Prostate gland (tissue), 2 donors: ENCODE data around the gene STK25.

Source experiments
- POLR2A ChIP-seq: fragments of 450-650 bp; IDR thresholded peaks from one replicate; pipeline ENCODE4 v1.6.1; 2016; ENCODE audit warnings: antibody characterized with exemption, mild to moderate bottlenecking
- POLR2AphosphoS5 ChIP-seq: sonication (generic); formaldehyde crosslinking; IDR thresholded peaks from one replicate; pipeline ENCODE4 v1.6.1; 2017; ENCODE audit warnings: antibody characterized with exemption
- TF ChIP-seq, protein P1 (sequence below), 4 experiments: fragments of 200-600 bp in 2 of 4; fragments of 450-650 bp in 2 of 4; sonication (generic) in 2 of 4; IDR thresholded peaks; 1 replicate in 3 of 4; 2 replicates in 1 of 4; pipeline ENCODE4 v1.5.1; 2016 to 2019; ENCODE audit warnings: antibody characterized with exemption in 4 of 4, mild to moderate bottlenecking in 2 of 4, moderate library complexity in 2 of 4

DNA sequence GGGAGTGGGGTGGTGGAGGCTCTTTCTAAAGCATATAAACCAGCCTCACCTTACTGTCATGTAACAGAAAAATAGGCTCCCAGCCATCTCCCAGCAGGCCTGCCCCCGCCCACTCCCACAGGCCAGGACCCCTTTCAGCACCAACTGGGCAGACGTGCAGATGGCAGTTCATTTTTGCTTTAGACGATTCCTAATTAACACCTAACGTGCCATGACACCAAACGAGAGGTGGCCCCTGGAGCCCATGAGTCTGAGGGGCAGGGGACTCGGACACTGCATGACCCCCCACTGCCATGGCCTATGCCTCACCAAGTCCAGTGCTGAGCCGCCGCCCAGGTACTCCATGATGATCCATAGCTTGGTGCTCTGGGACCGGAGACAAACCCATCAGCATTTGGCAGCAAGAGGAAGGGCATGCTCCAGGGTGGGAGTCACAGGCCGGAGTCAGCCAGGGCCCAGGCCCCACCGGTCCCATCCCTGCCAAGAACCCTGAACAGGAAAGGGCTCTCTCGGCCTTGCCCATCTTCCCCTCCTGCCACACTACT is 7.9 kb downstream of the STK25 start:
- TF ChIP-seq POLR2AphosphoS5 (no peak), POLR2A (no peak)
- TF ChIP-seq, protein P1, sequence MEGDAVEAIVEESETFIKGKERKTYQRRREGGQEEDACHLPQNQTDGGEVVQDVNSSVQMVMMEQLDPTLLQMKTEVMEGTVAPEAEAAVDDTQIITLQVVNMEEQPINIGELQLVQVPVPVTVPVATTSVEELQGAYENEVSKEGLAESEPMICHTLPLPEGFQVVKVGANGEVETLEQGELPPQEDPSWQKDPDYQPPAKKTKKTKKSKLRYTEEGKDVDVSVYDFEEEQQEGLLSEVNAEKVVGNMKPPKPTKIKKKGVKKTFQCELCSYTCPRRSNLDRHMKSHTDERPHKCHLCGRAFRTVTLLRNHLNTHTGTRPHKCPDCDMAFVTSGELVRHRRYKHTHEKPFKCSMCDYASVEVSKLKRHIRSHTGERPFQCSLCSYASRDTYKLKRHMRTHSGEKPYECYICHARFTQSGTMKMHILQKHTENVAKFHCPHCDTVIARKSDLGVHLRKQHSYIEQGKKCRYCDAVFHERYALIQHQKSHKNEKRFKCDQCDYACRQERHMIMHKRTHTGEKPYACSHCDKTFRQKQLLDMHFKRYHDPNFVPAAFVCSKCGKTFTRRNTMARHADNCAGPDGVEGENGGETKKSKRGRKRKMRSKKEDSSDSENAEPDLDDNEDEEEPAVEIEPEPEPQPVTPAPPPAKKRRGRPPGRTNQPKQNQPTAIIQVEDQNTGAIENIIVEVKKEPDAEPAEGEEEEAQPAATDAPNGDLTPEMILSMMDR (IDR thresholded peaks at IDR 0.05): no peak
